Keratinocyte (primary cell): ENCODE data around the gene UQCC2.

Experiments
- CTCF ChIP-seq, 3 experiments: IDR thresholded peaks in 1 of 3; conservative IDR thresholded peaks in 1 of 3; optimal IDR thresholded peaks in 1 of 3; 2 replicates in 2 of 3; 3 replicates in 1 of 3; pipeline versions ENCODE3 to v1.5.1; 2011; ENCODE audit warnings: low read length in 3 of 3, mild to moderate bottlenecking in 3 of 3, moderate library complexity in 2 of 3, control low read depth in 1 of 3, inconsistent platforms in 1 of 3; ENCODE audit not compliant: insufficient read depth in 2 of 3; ENCODE audit errors: extremely low read depth in 1 of 3
- EZH2 ChIP-seq: IDR thresholded peaks from one replicate; pipeline ENCODE4 v1.6.1; 2012; ENCODE audit warnings: inconsistent platforms, mild to moderate bottlenecking, low read length, moderate library complexity

- no peak for TF ChIP-seq CTCF (optimal IDR thresholded peaks at IDR 0.05 in 1 of 3, IDR thresholded peaks at IDR 0.05 in 1 of 3, conservative IDR thresholded peaks at IDR 0.05 in 1 of 3; ENCODE audit: extremely low read depth in 1 of 3, insufficient read depth in 2 of 3, low read length in 3 of 3)
- no peak for TF ChIP-seq EZH2
Measured at GRCh38 chr6:33661106-33661838, 50.2 kb downstream of the UQCC2 start.
